Naive B cell (primary cell): ENCODE data around the gene EFCAB14. TPM values are rescaled to one million over a fixed set of nuclear protein-coding genes. Genes with fewer than 3 reads are reported as not detected.
"Not testable (repeated sequence)": the region's sequence is repeated elsewhere in the genome, so short reads cannot be mapped to it uniquely, and the experiment has no call there.

ENCODE experiments used
- ATAC-seq, 2 donors: fragments of 150-1000 bp; cut with Tn5 transposase; 2 replicates each; pipeline ENCODE4 v1.10.0; 2021; ENCODE audit warnings: low read depth in 2 of 2, mild to moderate bottlenecking in 2 of 2, moderate library complexity in 2 of 2
- DNase-seq: peaks from one replicate; pipeline ENCODE4 v3.0.0; 2022
- H3K27ac Mint-ChIP-seq, 6 donors: one replicate each; pipeline ENCODE4 v1.8.0; 2020 to 2022; ENCODE audit warnings: mild to moderate bottlenecking in 6 of 6, mixed read lengths in 6 of 6, moderate library complexity in 5 of 6, inconsistent platforms in 2 of 6
- H3K27me3 Mint-ChIP-seq, 3 donors: one replicate each; pipeline ENCODE4 v1.8.0; 2021 to 2022; ENCODE audit warnings: mixed read lengths in 3 of 3, mild to moderate bottlenecking in 1 of 3
- H3K36me3 Mint-ChIP-seq, 2 donors: one replicate each; pipeline ENCODE4 v1.8.0; 2020 to 2022; ENCODE audit warnings: mixed read lengths in 2 of 2, inconsistent platforms in 1 of 2, mild to moderate bottlenecking in 1 of 2
- H3K4me1 Mint-ChIP-seq, 3 donors: one replicate each; pipeline ENCODE4 v1.8.0; 2020 to 2022; ENCODE audit warnings: mixed read lengths in 3 of 3, inconsistent platforms in 1 of 3, mild to moderate bottlenecking in 1 of 3, moderate library complexity in 1 of 3
- H3K4me3 Mint-ChIP-seq, 8 donors: one replicate each; pipeline ENCODE4 v1.8.0; 2020 to 2022; ENCODE audit warnings: mild to moderate bottlenecking in 8 of 8, mixed read lengths in 8 of 8, moderate library complexity in 8 of 8, inconsistent platforms in 2 of 8
- H3K9me3 Mint-ChIP-seq, 7 donors: one replicate each; pipeline ENCODE4 v1.8.0; 2020 to 2022; ENCODE audit warnings: mixed read lengths in 7 of 7, mild to moderate bottlenecking in 5 of 7, inconsistent platforms in 2 of 7, moderate library complexity in 1 of 7
- polyA plus RNA-seq, 6 donors: library from polyadenylated mRNA; unstranded; fragments of 300-500 nt; fragmentation: Illumina TruSeq; gene quantifications; one replicate each; pipeline ENCODE4 v1.2.3, GENCODE V29; 2021; ENCODE audit warnings: low read depth in 6 of 6

Gene EFCAB14
- polyA plus RNA-seq, 6 donors from 2014 or later: 70.0 to 114 (median 96.0) TPM

GRCh38 chr1:46675549-46676314 lies 43.2 kb downstream of the EFCAB14 start:
- no peak for DNase-seq
- H3K4me3 Mint-ChIP-seq: no peak overlapping the region
- H3K27me3 Mint-ChIP-seq: no peaks in the 10 kb centered on the region
- no peaks in the 10 kb centered on the region for H3K9me3 Mint-ChIP-seq
- peak in 1 of 2 donors; percentile 41 for ATAC-seq
- peak overlapping the region; percentile 2 to 86 (median 49) for H3K27ac Mint-ChIP-seq
- peaks cover 5 to 20% (median 17%) of the 10 kb centered on the region in 3 donors for H3K4me1 Mint-ChIP-seq
- H3K36me3 Mint-ChIP-seq: peaks cover 13 to 20% of the 10 kb centered on the region in 2 donors

- no peaks in the 10 kb centered on the region for H3K27me3 Mint-ChIP-seq
- DNase-seq (no peak), ATAC-seq (no peak)
- H3K4me3 Mint-ChIP-seq: no peak overlapping the region
- H3K27ac Mint-ChIP-seq: peak overlapping the region in 1 of 6 donors; percentile 33
- no peaks in the 10 kb centered on the region for H3K9me3 Mint-ChIP-seq
- H3K36me3 Mint-ChIP-seq: peaks cover under 1 to 7% of the 10 kb centered on the region in 2 donors
- H3K4me1 Mint-ChIP-seq: peaks cover 5 to 20% (median 17%) of the 10 kb centered on the region in 3 donors
Measured at GRCh38 chr1:46673749-46674182, 45.1 kb downstream of the EFCAB14 start.

- Mint-ChIP-seq H3K4me3 (no peak overlapping the region), H3K27ac (peak overlapping the region in 2 of 6 donors; percentile 34 to 71), H3K9me3 (no peaks in the 10 kb centered on the region), H3K4me1 (peaks cover 5 to 20% (median 17%) of the 10 kb centered on the region in 3 donors), H3K27me3 (no peaks in the 10 kb centered on the region), H3K36me3 (no peaks in the 10 kb centered on the region)
- ATAC-seq (no peak), DNase-seq (no peak)
Measured at GRCh38 chr1:46672696-46673095, 46.2 kb downstream of the EFCAB14 start.

- H3K36me3 Mint-ChIP-seq: no peaks in the 10 kb centered on the region
Measured at GRCh38 chr1:46671554-46671953, 47.4 kb downstream of the EFCAB14 start, which contains the start of gene TEX38. Gene TEX38 (plus strand): TSS chr1:46671854. CDS start chr1:46671935, 81 bp downstream.

GRCh38 chr1:46670134-46670533 lies 48.8 kb downstream of the EFCAB14 start:
- Mint-ChIP-seq H3K4me1 (peaks cover 13 to 19% (median 17%) of the 10 kb centered on the region in 3 donors), H3K36me3 (peaks cover 0 to under 1% of the 10 kb centered on the region in 2 donors), H3K27me3 (no peaks in the 10 kb centered on the region), H3K27ac (no peak overlapping the region), H3K9me3 (no peaks in the 10 kb centered on the region), H3K4me3 (no peak overlapping the region)
- DNase-seq (no peak), ATAC-seq (no peak)

More at GRCh38 chr1:46671554-46671953, 47.4 kb downstream of the EFCAB14 start, which contains the start of gene TEX38:
- Mint-ChIP-seq H3K27me3 (no peaks in the 10 kb centered on the region), H3K4me3 (no peak within 1 kb of the TSS), H3K9me3 (no peaks in the 10 kb centered on the region), H3K27ac (peak within 1 kb of the TSS in 3 of 6 donors; percentile 14 to 71 (median 34)), H3K4me1 (peaks cover 16 to 28% (median 23%) of the 10 kb centered on the region in 3 donors)
- DNase-seq (no peak), ATAC-seq (no peak)

GRCh38 chr1:46667782-46668760 lies 50.8 kb downstream of the EFCAB14 start, which contains the start of gene ATPAF1:
Gene ATPAF1 (minus strand): TSS chr1:46668364. CDS start chr1:46668322, 42 bp downstream.
- Mint-ChIP-seq H3K27ac (peak within 1 kb of the TSS in 1 of 6 donors; percentile 70), H3K27me3 (no peaks in the 10 kb centered on the region), H3K4me1 (peaks cover 13 to 17% (median 16%) of the 10 kb centered on the region in 3 donors), H3K9me3 (no peaks in the 10 kb centered on the region), H3K36me3 (peaks cover 6 to 8% of the 10 kb centered on the region in 2 donors), H3K4me3 (peak within 1 kb of the TSS in 6 of 8 donors; percentile 70 to 92 (median 86))
- DNase-seq: peak; percentile 34
- peak; percentile 80 to 86 for ATAC-seq

GRCh38 chr1:46665983-46666382 lies 52.9 kb downstream of the EFCAB14 start:
- ATAC-seq (no peak), DNase-seq (no peak)
- Mint-ChIP-seq H3K36me3 (peaks cover 6 to 8% of the 10 kb centered on the region in 2 donors), H3K4me3 (peak overlapping the region in 4 of 8 donors; percentile 29 to 92 (median 58)), H3K27ac (no peak overlapping the region), H3K4me1 (peaks cover 13 to 17% (median 16%) of the 10 kb centered on the region in 3 donors), H3K27me3 (no peaks in the 10 kb centered on the region), H3K9me3 (no peaks in the 10 kb centered on the region)

- not testable (repeated sequence) for H3K36me3 Mint-ChIP-seq, H3K9me3 Mint-ChIP-seq, H3K27me3 Mint-ChIP-seq, DNase-seq, H3K27ac Mint-ChIP-seq, H3K4me3 Mint-ChIP-seq, ATAC-seq
- peaks cover 13 to 17% (median 16%) of the 10 kb centered on the region in 3 donors for H3K4me1 Mint-ChIP-seq
Measured at GRCh38 chr1:46662919-46663318, 56.0 kb downstream of the EFCAB14 start.

- not testable (repeated sequence) for H3K27me3 Mint-ChIP-seq, H3K27ac Mint-ChIP-seq, H3K4me1 Mint-ChIP-seq, H3K4me3 Mint-ChIP-seq, H3K9me3 Mint-ChIP-seq, DNase-seq, ATAC-seq
- H3K36me3 Mint-ChIP-seq: peaks cover 17 to 20% of the 10 kb centered on the region in 2 donors
Measured at GRCh38 chr1:46660116-46660515, 58.8 kb downstream of the EFCAB14 start.

- Mint-ChIP-seq H3K36me3 (peaks cover 16 to 20% of the 10 kb centered on the region in 2 donors), H3K27ac (no peak overlapping the region)
Measured at GRCh38 chr1:46659307-46659870, 59.5 kb downstream of the EFCAB14 start.

GRCh38 chr1:46657775-46658174 lies 61.1 kb downstream of the EFCAB14 start:
- Mint-ChIP-seq H3K27ac (no peak overlapping the region), H3K27me3 (no peaks in the 10 kb centered on the region), H3K36me3 (peaks cover 15 to 25% of the 10 kb centered on the region in 2 donors), H3K9me3 (peaks cover 0 to 6% (median 3%) of the 10 kb centered on the region in 7 donors), H3K4me3 (no peak overlapping the region), H3K4me1 (no peaks in the 10 kb centered on the region)
- DNase-seq (no peak), ATAC-seq (no peak)

More at GRCh38 chr1:46659307-46659870, 59.5 kb downstream of the EFCAB14 start:
- Mint-ChIP-seq H3K4me3 (no peak overlapping the region), H3K9me3 (peaks cover 0 to 6% (median 3%) of the 10 kb centered on the region in 7 donors), H3K4me1 (no peaks in the 10 kb centered on the region), H3K27me3 (no peaks in the 10 kb centered on the region)
- ATAC-seq (no peak), DNase-seq (no peak)

GRCh38 chr1:46656643-46657042 lies 62.3 kb downstream of the EFCAB14 start:
- Mint-ChIP-seq H3K4me3 (no peak overlapping the region), H3K4me1 (no peaks in the 10 kb centered on the region), H3K9me3 (peaks cover 0 to 6% (median 3%) of the 10 kb centered on the region in 7 donors), H3K27me3 (no peaks in the 10 kb centered on the region), H3K36me3 (peaks cover 15 to 34% of the 10 kb centered on the region in 2 donors), H3K27ac (no peak overlapping the region)
- ATAC-seq (no peak), DNase-seq (no peak)
